NCI-H748 treated with DMSO at 0.1 percent for 48 hours (cell line): Measurements from ENCODE around the gene C2CD4D.
"Not testable (repeated sequence)": the region's sequence is repeated elsewhere in the genome, so short reads cannot be mapped to it uniquely, and the experiment has no call there.

Experiments used
- DNase-seq: peaks from one replicate; lab custom pipeline; 2025; lab: John Stamatoyannopoulos, UW

Gene C2CD4D

GRCh38 chr1:151858886-151859665 is 19.5 kb upstream of the C2CD4D start:
- DNase-seq, result no peak

- DNase-seq, result no peak
These were observed 18.6 kb upstream of the C2CD4D start for GRCh38 chr1:151858030-151858746.

- no peak for DNase-seq
These were observed 16.3 kb upstream of the C2CD4D start for GRCh38 chr1:151855933-151856332.

DNA sequence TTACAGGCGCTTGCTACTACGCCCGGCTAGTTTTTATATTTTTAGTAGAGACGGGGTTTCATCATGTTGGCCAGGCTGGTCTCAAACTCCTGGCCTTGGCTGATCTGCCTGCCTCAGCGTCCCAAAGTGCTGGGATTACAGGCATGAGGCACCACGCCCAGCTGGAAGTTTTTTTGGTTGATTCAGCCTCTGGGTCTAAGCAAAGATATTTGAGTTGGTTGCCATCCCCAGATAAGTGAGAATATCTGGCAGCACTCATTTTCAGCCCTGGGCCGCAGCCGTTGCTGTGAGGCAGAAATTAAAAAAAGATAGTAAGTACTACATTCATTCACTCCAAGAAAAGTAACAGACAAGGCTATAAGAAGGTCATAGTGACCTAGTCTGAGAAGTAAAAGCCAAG is 15.9 kb upstream of the C2CD4D start:
- not testable (repeated sequence) for DNase-seq

- no peak for DNase-seq
These were observed 15.0 kb upstream of the C2CD4D start for GRCh38 chr1:151854658-151855057.

- no peak for DNase-seq
These were observed 13.9 kb upstream of the C2CD4D start, which contains the start of gene THEM5 for GRCh38 chr1:151853411-151853943. Gene THEM5 (minus strand): TSS chr1:151853712. CDS start chr1:151853565, 147 bp downstream.

DNA sequence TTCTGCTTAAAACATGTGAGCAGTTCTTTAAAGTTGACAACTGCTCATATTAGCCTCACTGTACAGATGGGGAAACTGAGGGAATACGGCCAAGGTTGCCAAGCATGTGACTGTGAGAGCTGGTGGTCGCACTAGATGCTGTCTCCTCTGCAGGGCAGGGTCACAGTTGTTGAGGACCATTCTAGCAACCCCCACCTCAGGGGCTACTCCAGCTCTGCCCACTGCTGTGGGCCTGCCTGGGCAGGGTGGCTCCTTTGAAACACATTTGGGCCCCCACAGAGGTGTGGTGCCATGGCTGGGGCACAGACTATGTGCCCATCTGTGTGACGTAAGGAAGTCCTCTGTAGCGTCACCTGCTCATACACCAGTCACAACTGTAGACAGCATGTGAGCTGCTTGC is 13.1 kb upstream of the C2CD4D start:
- DNase-seq, result no peak

DNA sequence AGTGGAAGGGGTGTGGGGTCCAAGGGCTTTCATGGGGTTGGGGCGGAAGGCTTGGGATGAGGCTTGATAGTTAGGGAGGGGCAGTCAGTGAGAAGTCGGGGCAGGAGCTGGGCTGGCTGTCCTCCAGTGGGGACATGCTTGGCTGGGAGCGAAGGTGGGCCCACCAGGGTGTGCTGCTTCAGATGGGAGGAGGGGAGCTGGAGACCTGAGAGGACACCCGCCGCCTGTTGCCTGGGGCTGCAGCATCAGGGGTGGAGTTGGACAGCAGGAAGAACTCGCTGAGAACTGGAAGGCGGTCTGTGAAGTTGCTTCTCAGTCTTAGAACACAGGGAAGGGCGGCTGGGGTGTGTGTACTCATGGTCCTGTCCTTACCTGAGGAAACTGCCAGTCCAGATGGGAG is 12.3 kb upstream of the C2CD4D start:
- no peak for DNase-seq

DNA sequence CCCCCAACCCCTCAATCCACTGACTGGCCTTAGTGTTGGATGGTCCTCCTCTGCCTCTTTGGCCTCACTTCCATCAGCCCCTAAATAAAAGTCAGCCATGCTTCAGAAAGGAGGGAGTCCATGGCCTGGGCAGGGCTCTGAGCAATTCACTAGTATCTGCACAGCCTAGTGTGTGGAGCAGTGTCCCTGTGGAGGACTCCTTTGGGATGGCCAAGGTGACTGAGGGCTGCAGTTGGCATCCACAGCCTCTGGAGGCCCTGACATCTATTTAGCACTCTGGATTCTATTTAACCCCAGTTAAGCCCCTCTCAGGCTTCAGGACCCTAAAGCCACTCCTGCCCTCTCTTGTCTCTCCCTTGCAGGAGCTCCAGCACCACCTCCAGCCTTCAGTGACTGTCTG is 10.3 kb upstream of the C2CD4D start:
- no peak for DNase-seq

- no peak for DNase-seq
These were observed 9.5 kb upstream of the C2CD4D start for GRCh38 chr1:151849126-151849525.

GRCh38 chr1:151847867-151848596 is 8.4 kb upstream of the C2CD4D start:
- no peak for DNase-seq

- no peak for DNase-seq
These were observed 7.1 kb upstream of the C2CD4D start for GRCh38 chr1:151846686-151847237.

GRCh38 chr1:151846062-151846568 is 6.5 kb upstream of the C2CD4D start:
- no peak for DNase-seq

- no peak for DNase-seq
These were observed 3.8 kb upstream of the C2CD4D start for GRCh38 chr1:151843398-151843797.

- DNase-seq, result no peak
These were observed 1.5 kb upstream of the C2CD4D start for GRCh38 chr1:151841141-151841540.

DNA sequence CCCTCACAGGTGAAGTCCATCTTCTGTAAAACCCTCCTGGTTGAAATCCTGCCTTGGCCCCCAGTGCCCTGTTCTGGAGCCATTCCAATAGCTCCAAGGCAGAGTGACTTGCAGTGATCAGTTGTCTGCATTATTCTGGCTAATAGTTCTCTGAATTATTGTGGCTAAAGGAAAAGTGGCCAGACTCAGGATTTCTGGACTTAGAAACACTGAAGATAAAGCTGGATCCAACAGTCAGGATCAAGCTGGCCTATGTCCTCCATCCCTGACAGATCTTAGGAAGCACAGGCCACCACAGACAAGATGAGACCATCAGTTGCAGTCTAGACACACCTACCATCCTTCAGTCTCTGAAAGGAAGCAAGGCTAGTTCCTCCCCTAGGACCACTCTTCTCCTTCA is 801 bp upstream of the C2CD4D start:
- no peak for DNase-seq

GRCh38 chr1:151839082-151839412 is 573 bp downstream of the C2CD4D start:
- no peak for DNase-seq

DNA sequence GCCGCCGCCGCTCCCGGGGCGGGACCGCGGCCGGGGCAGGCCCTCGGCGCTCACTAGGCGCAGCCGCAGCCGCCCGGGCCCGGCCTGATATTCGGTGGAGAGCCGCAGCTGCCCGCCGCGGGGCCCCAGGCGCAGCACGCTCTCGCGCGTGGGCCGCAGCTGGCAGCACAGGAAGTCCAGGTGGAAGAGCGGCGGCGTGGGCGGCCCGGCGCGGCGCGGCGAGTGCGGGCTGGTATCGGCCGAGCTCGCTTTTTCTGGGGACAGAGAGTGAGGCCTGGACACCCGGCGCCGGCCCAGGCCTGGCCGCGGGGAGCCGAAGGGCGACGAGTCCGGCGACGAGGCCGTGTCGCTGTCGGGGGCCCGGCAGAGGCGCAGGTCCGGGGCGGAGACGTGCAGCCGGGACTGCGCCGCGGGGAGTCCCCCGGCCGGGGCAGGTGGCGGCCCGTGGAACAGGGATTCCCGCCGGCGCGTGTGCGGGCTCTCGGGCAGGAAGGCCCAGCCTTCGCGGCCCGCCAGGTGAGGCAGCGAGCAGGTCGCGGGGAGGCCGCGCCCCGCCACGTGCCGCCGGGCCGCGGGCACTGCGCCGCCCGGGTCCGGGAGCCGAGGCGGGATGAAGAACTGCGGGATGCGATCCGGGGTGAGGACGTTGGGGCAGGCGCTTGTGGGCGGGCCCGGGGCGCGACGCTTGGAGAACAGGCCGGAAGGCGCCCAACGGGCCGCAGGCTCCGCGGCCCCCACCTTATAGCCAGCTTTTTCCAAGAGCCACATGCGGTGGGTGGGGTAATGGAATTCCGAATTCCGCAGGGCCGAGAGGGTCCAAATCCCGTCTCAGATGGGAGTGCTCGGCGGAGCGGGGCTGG is 1.2 kb downstream of the C2CD4D start:
- no peak for DNase-seq

DNA sequence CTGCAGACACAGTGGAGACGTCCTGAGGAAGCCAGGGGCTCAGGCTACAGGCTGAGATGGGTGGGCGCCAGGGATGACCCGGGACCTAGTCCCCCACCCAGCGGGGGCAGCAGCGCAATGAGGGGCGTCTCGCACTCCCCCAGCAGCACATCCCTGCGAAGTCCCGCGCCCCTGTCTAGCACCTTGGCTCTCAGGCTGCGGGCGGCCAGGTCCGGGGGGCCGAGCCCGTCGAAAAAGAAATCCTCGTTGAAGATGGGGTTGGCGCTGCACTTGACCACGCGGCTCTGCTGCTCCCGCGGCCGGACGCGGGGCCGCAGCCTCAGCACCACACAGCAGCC is 1.8 kb downstream of the C2CD4D start:
- DNase-seq, result no peak

DNA sequence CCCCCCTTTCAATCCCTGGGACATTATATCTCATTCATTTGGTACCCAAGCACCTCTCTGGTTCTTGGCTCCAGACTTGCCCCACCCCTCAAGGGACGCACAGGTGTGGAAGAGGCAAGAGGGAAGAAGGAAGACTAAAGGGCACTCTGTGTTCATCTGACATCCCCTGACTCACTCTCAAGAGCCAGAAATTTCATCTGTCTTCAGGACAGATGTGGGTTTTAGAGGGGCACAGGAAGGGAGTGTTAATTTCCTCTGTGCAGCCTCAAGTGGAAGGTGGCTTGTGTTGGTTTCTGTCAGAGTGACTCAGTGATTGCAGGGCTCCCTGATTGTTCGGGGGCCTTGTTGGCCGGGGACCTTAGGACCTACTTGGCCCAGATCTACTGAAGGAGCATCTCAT is 2.4 kb downstream of the C2CD4D start:
- no peak for DNase-seq

DNA sequence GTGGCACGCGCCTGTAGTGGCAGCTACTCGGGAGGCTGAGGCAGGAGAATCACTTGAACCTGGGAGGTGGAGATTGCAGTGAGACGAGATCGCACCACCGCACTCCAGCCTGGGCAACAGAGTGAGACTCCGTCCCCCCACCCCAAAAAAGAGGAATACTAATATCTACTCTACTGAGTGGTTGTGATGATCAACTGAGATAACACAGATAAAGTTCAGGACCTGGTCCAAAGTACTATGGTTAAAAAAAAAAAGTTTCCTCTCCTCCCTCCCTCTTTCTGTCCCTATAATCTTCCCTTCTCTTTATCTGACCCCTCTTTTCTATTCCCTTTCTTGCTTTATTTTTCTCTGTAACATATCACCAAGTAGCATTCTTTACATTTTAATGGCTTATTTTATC is 4.0 kb downstream of the C2CD4D start:
- DNase-seq, result no peak
